Neutrophil (primary cell): ENCODE data around the gene JHY.

Source experiments
- H3K27ac ChIP-seq: fragments of 200-600 bp; sonication (generic); 2 replicates; pipeline ENCODE4 v1.5.1; 2016; ENCODE audit warnings: mild to moderate bottlenecking, moderate library complexity
- H3K27me3 ChIP-seq: fragments of 200-600 bp; sonication (generic); 2 replicates; pipeline ENCODE4 v1.6.0; 2016; ENCODE audit warnings: mild to moderate bottlenecking
- H3K36me3 ChIP-seq: fragments of 200-600 bp; sonication (generic); 2 replicates; pipeline ENCODE4 v1.5.1; 2017
- H3K4me1 ChIP-seq, 2 experiments: fragments of 200-600 bp in 1 of 2; sonication (generic) in 1 of 2; 1 replicate in 1 of 2; 2 replicates in 1 of 2; pipeline versions ENCODE4 v1.5.1 to v1.6.1; 2013 to 2016; ENCODE audit warnings: low read depth in 1 of 2, low read length in 1 of 2, mild to moderate bottlenecking in 1 of 2, moderate library complexity in 1 of 2; ENCODE audit not compliant: control insufficient read depth in 1 of 2, insufficient read depth in 1 of 2
- H3K4me3 ChIP-seq, 2 experiments: fragments of 200-600 bp in 1 of 2; sonication (generic) in 1 of 2; 1 replicate in 1 of 2; 2 replicates in 1 of 2; pipeline ENCODE4 v1.5.1; 2013 to 2016; ENCODE audit warnings: low read depth in 1 of 2, low read length in 1 of 2, mild to moderate bottlenecking in 1 of 2, moderate library complexity in 1 of 2
- H3K9me3 ChIP-seq: fragments of 200-600 bp; sonication (generic); 2 replicates; pipeline ENCODE4 v1.5.1; 2016
- CTCF ChIP-seq: fragments of 200-600 bp; sonication (generic); IDR thresholded peaks from 2 replicates; pipeline ENCODE4 v1.5.1; 2016; ENCODE audit warnings: antibody characterized with exemption

The JHY gene

GRCh38 chr11:122977470-122978298 is 95.1 kb downstream of the JHY start:
- no peak overlapping the region for H3K4me3 ChIP-seq
- no peak overlapping the region for H3K27ac ChIP-seq
- H3K4me1 ChIP-seq = no peaks in the 10 kb centered on the region
- H3K27me3 ChIP-seq = peaks cover 100% of the 10 kb centered on the region
- TF ChIP-seq CTCF = no peak
- no peaks in the 10 kb centered on the region for H3K9me3 ChIP-seq
- no peaks in the 10 kb centered on the region for H3K36me3 ChIP-seq

- Histone ChIP-seq H3K4me1 (no peaks in the 10 kb centered on the region), H3K27ac (no peak overlapping the region), H3K4me3 (no peak overlapping the region), H3K9me3 (no peaks in the 10 kb centered on the region), H3K27me3 (peaks cover 100% of the 10 kb centered on the region), H3K36me3 (no peaks in the 10 kb centered on the region)
- TF ChIP-seq CTCF = no peak
These were observed 95.7 kb downstream of the JHY start for GRCh38 chr11:122978299-122978620.

GRCh38 chr11:122979103-122979814 is 96.7 kb downstream of the JHY start:
- no peak overlapping the region for H3K4me3 ChIP-seq
- no peaks in the 10 kb centered on the region for H3K9me3 ChIP-seq

GRCh38 chr11:122979815-122980595 is 97.4 kb downstream of the JHY start:
- H3K9me3 ChIP-seq = no peaks in the 10 kb centered on the region
- H3K36me3 ChIP-seq = no peaks in the 10 kb centered on the region
- H3K27ac ChIP-seq = no peak overlapping the region
- no peak overlapping the region for H3K4me3 ChIP-seq
- no peak for TF ChIP-seq CTCF
- H3K27me3 ChIP-seq = peaks cover 100% of the 10 kb centered on the region
- no peaks in the 10 kb centered on the region for H3K4me1 ChIP-seq

More at GRCh38 chr11:122979103-122979814, 96.7 kb downstream of the JHY start:
- no peak overlapping the region for H3K27ac ChIP-seq
- H3K27me3 ChIP-seq = peaks cover 100% of the 10 kb centered on the region
- no peaks in the 10 kb centered on the region for H3K4me1 ChIP-seq
- no peaks in the 10 kb centered on the region for H3K36me3 ChIP-seq
- TF ChIP-seq CTCF = no peak

- Histone ChIP-seq H3K9me3 (no peaks in the 10 kb centered on the region), H3K27me3 (peaks cover 100% of the 10 kb centered on the region), H3K4me1 (no peaks in the 10 kb centered on the region), H3K27ac (no peak within 1 kb of the TSS), H3K36me3 (no peaks in the 10 kb centered on the region), H3K4me3 (no peak within 1 kb of the TSS)
- no peak for TF ChIP-seq CTCF
These were observed 99.1 kb downstream of the JHY start, which contains the start of gene BSX for GRCh38 chr11:122981388-122982264. TSS of gene BSX (minus strand) at chr11:122981834. CDS start at chr11:122981671, 163 bp downstream.
